Activated CD8-positive, alpha-beta memory T cell treated with anti-CD3 and anti-CD28 coated beads, Interleukin-2, amount 50 U/mL, for 4 hours (primary cell): ENCODE results near the gene SLC26A11.
A peak's percentile ranks its signal among the peaks of the same experiment; 100 is the strongest.

ENCODE experiments used
- DNase-seq: peaks from one replicate; pipeline ENCODE4 v3.0.0-alpha.2; 2020

The SLC26A11 gene

DNA sequence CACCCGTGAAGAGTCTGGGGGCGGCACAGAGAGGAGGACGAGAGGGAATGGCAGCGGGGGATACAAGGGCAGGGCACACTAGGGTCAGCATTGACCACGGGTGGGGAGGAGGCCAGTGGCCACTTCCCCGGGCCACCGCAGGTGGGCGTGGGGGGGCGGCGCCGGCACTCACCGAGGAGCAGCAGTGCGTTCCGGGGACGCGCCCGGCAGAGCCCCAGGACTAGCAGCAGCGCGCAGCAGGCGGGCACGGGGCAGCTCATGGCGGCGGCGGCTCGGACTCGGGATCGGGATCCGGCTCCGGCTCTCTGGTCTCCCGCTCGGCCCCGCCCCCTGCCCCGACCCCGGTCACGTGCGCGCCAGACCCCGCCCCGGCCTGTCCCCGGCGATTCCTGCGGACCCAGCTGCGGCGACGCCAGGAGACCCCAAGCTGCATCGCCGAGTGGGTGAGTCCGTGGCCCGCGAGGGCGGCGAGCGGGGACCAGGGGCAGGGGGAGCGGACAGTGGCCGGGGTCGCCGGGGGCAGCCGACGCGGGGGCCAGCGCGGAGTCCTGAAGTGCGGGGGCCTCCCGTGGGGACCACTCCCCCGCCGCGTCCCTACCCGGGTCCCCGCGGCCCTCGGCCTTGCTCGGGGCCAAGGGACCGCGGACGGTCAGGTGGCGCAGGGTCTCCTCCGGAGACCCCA, at the start of gene SLC26A11, which contains the start of gene SGSH:
Gene SLC26A11 (plus strand): TSS at position 374 of the 682 bp plus-strand sequence. CDS start 1,134 bp downstream, outside the sequence.
Gene SGSH (minus strand): TSS at position 280 of the 682 bp plus-strand sequence. CDS start 20 bp downstream, at position 260.
- peak; percentile 58 for DNase-seq

DNA sequence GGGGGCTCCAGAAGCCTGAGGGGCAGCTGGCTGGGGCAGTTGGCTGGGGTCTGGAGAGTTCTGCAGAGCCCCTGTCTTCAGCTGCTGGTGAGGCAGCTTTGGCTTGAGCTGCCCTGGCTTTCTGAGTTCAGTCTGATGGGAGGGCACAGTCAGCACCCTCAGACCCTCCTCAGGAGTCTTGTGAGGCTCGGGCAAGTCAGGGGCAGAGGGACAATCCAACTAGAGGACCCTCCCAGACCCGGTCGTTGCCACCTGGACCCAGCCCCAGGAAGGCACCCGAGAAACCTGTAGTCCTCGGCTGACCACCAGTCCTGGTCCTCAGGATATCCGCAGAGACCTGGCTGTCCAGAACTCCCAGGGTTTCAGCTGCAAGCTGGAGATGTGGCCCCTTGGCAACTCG, 48.5 kb upstream of the SLC26A11 start:
- DNase-seq, result no peak

DNA sequence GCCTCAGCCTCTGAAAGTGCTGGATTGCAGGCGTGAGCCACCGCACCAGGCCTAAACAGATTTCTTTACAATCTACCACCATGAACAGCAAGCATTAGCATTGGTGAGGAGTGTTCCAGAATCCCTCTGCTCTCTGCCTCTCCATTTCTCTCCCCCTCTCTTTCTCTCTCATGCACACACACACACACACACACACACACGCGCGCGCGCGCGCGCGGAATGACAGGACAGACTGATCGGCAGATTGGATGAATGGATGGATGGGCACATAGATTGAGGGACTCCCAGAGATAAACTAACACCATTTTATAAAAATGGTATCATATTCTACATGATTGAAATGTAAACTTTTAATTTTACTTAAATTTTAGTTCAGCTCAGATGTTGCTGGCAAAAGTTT, 47.1 kb upstream of the SLC26A11 start:
- no peak for DNase-seq

DNA sequence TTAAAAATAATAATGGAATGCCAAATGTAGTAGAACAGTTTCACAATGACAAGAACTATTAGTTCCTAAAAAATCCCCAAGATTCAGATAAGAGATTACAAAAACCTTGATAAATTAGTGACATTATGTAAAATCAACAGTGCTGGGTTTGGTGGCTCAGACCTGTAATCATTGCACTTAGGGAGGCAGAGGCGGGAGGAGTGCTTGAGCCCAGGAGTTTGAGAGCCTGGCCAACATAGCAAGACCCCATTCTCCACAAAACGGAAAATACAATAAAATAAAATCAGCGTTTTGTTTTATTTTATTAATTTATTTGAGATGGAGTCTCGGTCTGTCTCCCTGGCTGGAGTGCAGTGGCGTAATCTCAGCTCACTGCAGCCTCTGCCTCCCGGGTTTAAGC, 46.3 kb upstream of the SLC26A11 start:
- no peak for DNase-seq

DNA sequence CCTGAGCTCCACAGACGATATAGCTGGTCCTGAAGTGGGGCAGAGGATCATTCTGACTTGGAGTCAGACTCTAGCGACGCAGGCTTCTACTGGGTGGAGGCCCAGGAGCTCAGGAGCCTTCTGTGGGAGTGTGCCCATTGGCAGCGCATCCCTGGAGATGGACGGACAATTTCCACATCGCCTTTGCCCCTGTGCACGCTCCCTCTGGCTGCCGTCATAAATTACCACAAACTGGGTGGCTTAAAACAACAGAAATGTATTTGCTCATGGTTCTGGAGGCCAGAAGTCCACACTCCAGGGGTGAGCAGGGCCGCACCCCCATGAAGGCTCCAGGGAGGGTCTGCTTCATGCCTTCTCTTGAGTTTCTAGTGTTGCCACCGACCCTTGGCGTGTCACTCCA, 43.5 kb upstream of the SLC26A11 start:
- DNase-seq, result no peak

DNA sequence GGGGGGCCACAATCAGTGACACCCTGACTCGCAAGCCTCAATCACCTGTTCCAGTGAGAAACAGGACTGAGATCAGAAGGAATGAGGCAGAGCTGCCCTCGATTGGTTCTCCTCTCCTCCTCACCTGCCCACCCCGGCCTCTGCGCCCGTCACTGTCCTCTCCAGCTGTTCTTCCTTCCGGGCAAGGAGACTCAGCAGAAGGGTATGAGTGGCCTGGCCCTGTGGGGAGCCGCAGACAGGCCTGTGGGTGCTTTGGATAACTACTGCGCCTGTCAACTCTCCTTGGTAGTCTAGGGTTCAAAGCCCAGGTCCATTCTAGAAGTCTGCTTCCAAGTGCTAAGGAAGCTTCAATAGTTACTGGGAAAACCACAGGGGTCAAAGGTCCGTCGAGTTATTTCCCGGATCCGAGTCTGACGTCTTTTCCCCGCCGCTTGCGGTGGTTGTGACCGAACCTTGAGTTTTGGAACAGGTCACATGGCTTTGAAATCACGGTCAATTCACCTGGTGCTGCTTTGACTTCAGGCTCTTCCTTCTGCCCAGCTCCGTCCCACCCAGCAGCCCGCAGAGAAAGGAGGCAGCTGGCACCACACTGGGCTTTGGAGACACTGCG, 42.1 kb upstream of the SLC26A11 start:
- DNase-seq, result no peak

DNA sequence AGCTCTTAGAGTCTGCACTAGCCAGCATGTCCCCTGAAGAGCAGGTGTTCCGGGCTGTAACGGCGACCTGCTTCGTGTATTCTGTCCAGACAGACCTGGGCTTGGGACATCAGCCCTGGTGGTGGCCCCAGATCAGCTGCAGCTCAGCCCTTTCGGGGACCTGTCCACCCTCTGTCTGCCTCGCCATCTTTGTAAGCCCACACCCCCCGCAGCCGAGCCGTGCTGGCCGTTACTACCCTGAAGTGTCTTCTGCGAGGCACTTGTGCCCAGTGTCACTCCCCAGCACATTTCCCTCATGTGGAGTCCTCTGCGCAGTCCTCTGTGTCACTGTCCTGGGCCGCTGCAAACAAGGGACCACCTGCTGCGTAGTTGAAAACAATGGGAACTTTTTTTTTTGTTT, 40.0 kb upstream of the SLC26A11 start:
- no peak for DNase-seq

DNA sequence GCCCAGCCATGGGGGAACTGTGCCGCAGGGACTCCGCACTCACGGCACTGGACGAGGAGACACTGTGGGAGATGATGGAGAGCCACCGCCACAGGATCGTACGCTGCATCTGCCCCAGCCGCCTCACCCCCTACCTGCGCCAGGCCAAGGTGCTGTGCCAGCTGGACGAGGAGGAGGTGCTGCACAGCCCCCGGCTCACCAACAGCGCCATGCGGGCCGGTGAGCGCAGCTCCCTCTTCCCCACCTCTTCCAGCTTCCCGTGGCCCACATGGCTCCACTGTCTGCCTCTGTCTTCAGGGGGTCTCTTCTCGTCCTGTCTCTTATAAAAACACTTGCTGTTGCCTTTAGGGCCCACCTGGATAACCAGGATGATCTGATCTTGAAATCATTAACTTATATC, 38.8 kb upstream of the SLC26A11 start:
- DNase-seq, result no peak

DNA sequence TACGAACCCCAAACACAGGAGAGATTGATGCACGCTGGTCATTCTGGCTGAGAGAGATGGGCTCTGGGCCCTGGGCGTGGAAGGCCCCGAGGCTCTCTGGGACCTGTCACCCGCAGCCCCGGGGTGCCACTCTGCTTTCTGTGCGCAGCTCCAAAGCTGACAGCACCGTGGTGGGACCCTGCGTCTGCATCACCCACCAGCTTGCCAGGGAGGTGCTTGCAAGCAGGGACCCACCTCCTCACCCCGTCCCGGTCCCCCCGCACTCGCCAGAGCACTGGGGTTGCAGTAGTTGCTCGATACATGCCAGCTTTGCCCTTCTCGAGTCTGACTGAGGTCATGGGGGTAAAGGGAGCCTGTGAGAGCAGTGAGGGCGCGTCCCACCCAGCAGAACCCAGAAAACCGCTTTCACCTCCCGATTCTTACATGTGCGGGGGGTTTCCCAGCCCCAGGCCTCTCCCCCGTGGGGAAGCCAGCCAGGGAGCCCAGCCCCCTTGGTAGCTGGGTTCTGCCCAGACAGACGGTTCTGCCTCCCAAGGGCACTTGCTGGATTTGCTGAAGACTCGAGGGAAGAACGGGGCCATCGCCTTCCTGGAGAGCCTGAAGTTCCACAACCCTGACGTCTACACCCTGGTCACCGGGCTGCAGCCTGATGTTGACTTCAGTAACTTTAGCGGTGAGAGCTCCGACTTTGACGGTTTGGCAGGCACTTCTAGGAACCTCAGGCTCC, 37.9 kb upstream of the SLC26A11 start:
- DNase-seq, result no peak

DNA sequence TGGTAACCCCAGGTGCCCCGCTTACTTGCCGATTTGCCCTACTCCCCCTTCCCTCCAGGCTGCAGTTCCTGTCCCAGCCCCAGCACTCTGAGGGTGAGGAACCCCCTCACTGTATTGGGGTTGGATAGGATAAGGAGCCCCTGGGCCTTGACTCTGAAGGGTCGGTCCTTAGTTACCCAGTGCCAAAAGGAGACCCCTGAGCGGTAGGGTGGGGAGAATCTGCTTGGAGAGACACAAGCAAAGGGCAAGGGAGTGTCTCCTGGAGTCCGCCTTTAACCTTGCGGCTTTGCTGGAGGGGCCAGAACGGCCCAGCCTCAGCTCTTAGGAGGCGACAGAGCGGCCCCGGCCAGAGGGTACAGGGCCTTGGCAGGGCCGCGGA, 37.4 kb upstream of the SLC26A11 start:
- no peak for DNase-seq

DNA sequence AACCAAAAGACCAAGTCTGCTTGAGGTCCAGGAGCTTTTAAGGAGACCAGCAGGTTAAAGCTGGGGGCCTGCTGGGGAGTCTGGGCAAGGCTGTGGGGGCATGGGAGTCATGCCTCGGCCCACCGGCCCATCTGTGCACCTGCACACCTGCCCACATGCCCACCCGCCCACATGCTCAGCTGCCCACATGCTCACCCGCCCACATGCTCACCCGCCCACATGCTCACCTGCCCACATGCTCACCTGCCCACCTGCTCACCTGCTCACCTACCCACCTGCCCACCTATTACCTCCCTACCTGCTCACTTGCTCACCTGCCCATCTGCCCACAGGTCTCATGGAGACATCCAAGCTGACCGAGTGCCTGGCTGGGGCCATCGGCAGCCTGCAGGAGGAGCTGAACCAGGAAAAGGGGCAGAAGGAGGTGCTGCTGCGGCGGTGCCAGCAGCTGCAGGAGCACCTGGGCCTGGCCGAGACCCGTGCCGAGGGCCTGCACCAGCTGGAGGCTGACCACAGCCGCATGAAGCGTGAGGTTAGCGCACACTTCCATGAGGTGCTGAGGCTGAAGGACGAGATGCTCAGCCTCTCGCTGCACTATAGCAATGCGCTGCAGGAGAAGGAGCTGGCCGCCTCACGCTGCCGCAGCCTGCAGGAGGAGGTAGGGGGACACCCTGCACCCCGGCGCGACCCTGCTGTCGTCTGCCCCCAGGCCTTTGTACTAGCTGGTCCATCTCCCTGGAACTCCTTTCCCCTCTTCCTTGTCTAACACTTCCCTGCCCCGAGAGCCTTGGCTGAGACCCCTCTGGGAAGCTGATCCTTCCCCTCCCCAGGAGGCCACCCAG, 36.4 kb upstream of the SLC26A11 start:
- no peak for DNase-seq

DNA sequence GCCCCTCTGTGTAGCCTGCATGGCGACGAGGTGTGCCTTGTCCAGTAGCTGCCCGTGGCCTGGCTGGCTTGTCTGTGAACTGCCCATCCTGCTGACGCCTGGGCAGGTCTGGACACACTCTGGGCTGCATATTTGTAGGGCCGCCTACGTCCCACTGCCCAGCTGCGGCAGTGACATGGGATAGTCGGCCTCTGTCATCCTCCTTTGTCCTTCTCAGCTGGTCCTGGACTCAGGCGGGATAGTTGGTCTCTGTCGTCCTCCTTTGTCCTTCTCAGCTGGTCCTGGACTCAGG, 35.9 kb upstream of the SLC26A11 start:
- DNase-seq, result no peak

DNA sequence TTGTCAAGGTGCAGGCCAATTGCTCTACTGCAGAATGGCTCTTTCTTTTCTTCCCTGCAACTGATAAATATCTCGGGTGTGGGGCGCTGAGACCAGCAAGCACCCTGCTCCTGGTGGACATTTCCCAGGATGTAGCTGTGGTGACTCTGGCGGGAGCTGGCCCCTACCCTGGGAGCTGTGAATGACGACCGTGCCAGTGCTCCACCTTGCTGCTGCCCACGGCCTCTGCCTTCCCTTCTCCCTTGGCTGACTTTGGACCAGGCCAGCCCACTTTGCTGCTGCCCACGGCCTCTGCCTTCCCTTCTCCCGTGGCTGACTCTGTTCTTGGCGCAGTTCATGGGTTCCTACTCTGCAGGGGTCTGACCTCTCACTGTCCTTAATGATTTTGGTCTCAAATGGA, 34.3 kb upstream of the SLC26A11 start:
- no peak for DNase-seq

DNA sequence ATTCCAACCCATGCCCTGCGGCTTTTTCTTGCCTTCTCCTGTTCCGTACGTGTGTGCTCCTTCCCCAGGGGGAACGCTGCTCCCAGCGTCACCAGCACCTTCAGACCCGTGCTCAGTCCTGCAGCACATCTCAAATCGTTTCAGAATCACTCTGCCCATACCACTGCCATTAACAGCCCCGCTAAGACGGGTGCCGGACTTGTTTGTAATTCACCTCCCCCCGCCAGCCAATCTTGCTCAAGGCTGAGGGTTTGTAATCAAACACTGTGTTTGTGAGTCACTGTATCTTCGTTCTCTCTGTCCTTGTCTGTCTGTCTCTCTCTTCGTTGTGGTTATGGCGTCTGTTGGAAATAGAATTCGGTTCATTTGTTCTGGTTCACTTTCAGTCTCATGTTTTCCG, 33.1 kb upstream of the SLC26A11 start:
- no peak for DNase-seq

DNA sequence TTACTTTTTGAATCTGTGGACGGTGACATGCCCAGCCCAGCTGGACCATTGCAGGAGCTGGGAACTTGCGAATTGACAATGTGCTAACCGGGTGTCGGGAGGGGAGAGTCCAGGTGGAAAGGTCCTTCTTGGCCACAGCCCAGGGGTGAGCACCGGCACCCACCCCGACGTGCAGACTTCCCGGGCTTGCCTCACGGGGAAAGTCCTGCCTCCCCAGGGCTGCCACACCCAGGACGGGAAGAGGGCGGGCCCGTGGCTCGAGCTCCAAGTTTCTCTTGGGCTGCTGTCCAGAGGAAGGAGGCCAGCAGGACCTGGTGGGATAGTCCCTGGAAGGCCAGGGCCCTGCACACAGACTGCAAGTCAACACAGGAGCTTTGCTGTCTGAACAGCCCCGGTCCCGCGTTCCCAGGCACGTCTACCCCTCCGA, 32.7 kb upstream of the SLC26A11 start:
- DNase-seq, result no peak

DNA sequence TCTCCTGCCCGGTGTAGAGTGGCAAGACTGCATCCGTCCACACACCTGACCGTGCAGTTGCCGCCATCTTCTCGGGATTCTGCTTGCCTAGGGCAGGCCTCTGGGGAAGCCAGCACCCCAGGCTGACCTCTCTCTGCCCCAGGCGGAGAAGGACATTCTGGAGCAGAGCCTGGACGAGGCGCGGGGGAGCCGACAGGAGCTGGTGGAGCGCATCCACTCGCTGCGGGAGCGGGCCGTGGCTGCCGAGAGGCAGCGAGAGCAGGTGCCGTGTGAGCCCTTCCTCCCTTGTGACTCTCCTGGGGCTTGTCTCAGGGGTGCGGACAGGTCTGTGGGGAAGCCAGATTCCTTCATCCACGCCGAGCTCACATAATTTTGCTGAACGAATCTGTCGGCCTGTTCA, 30.6 kb upstream of the SLC26A11 start:
- no peak for DNase-seq

DNA sequence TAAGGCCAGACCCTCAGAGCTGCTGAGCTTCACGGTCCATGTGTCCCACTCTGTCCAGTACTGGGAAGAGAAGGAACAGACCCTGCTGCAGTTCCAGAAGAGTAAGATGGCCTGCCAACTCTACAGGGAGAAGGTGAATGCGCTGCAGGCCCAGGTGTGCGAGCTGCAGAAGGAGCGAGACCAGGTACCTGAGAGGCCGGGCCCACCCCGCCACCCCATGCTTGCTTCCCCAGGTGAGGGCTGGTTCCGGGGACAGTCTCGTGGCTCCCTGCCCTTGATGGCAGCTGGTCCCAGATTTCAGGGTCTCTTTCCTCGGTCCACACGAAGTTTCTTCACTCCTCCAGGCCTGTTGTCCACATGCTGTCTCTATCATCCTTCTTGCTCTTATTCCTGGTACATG, 29.5 kb upstream of the SLC26A11 start:
- no peak for DNase-seq

DNA sequence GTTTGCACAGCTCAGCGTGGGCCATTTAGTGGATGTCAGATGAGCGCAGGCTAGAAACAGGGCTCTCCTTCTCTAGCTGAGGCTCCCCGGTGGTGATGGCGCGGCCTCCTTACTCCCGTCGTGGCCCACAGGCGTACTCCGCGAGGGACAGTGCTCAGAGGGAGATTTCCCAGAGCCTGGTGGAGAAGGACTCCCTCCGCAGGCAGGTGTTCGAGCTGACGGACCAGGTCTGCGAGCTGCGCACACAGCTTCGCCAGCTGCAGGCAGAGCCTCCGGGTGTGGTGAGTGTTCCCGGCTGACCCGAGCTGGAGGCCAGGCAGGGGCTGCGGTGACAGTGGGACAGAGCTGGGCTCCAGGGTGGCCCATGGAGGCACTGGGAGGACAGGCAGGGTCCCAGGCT, 29.0 kb upstream of the SLC26A11 start:
- no peak for DNase-seq

DNA sequence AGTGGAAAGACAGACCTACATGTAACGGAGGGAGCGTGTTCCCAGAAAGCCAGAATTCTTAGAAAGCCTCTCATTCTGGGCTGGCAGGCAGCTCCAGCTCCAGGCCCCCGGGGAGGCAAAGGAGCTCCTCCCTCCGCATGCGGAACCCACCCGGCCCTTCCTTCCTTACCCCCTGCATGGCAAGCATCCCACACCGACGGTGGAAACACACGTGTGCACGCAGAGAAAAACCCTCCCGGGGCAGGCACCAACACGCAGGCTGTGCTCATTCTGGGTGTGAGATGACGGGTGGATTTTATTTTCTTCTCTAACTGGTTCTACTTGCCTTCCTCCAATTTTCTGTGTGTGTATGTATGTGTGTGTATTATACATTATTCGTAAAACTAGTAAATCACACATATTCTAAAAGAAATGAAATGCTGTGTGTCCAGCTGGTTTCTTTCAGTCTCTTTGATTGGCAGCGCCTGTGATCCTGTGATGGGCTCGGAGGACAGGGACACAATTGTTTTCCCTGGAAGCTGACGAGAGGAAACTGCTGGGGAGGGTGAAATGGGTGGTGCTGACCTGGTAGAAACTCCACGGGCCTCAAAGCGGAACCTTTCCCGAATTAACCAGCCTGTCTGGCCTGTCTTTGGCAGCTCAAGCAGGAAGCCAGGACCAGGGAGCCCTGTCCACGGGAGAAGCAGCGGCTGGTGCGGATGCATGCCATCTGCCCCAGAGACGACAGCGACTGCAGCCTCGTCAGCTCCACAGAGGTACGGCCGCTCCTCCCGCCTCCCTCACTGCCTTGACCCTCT, 28.2 kb upstream of the SLC26A11 start:
- DNase-seq, result no peak

DNA sequence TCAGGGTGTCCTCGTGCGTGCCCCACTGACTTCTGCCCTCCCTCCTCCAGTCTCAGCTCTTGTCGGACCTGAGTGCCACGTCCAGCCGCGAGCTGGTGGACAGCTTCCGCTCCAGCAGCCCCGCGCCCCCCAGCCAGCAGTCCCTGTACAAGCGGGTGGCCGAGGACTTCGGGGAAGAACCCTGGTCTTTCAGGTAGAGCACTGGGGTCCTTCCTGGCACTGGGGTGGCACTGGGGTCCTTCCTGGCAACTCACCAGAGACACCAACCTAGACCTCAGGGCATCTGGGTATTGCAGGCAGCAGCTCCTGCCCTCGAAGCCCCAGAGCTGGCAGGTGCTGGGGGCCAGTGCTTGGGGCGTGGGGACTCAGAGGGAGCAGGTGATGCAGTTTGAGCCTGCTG, 25.1 kb upstream of the SLC26A11 start:
- DNase-seq, result no peak

DNA sequence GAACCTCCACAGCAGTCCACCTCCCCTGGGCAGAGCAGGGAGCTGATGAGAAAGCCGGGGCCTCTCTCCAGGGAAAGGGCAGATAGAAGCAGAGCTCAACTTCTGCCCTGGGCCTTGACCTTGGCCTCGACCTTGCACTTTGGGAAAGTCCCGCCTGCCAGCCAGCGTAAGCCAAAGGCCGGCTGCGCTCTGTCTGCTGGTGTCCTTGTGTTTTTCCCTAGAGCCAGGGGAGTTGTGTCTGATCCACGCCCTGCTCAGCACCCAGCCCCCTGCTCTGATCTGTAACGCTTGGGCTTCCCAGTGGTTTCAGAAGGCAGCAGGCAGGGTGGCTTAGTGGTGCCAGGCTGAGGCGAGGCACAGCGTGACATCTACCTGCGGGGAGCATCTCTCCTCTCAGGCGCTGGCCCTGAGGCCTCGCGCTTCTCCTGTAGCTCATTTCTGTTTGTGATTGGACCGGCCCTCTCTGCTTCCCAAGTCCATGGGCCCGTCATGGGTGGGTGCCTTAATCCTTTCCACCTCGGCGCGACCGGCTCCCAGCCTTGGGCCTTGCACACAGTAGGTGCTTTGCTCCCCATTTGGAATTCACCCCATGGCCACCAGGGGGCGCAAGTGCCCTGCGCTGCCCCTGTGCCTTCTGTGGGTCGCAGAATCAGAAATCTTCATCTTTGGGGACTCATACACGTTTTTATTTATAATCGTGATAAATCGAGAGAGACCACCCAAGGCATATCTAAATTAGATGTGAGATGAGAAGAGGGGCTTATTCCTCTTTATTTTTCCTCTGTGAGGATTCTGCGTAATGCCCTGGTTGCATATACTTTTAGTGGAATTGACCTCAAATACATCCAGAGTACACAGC, 24.3 kb upstream of the SLC26A11 start:
- DNase-seq, result peak; percentile 68

DNA sequence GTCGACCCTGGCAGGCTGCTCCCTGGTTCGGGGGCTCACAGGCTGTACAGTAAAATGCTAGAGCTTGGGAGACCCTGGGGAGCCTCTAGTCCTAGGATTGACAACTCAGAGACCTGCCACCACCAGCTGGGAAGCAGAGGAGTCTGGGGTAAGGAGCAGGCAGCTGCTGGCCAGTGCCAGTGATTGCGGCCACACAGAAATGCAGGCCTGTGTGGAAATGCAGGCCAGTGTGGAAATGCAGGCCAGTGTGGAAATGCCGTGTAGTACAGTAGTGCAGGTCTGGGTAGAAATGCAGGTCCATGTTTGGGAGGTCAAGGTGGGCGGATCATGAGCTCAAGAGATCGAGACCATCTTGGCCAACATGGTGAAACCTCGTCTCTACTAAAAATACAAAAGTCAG, 23.6 kb upstream of the SLC26A11 start:
- DNase-seq, result no peak
